Kidney (tissue), 14 donors: Measurements from ENCODE around the gene TSPAN15. TPM values are rescaled to one million over a fixed set of nuclear protein-coding genes. Genes with fewer than 3 reads are reported as not detected.

Experiments
- DNase-seq, 5 donors: peaks; one replicate each; pipeline ENCODE4 v3.0.0-alpha.2; 2013 to 2020
- FAIRE-seq: peaks from 2 replicates; lab custom pipeline; 2012; peaks lifted over from hg19 to GRCh38; lab: Jason Lieb, UNC
- H3K27ac ChIP-seq, 2 donors: one replicate each; pipeline ENCODE4 v1.7.0; 2013; ENCODE audit warnings: low read depth in 2 of 2, low read length in 2 of 2, inconsistent platforms in 1 of 2
- H3K27me3 ChIP-seq: one replicate; pipeline ENCODE4 v1.7.1; 2013; ENCODE audit warnings: low read length, inconsistent platforms; ENCODE audit not compliant: control insufficient read depth, insufficient read depth
- H3K36me3 ChIP-seq, 3 donors: one replicate each; pipeline versions ENCODE4 v1.7.0 to v1.7.1; 2013; ENCODE audit warnings: low read length in 3 of 3, control low read depth in 1 of 3, inconsistent platforms in 1 of 3; ENCODE audit not compliant: insufficient read depth in 3 of 3, control insufficient read depth in 2 of 3
- H3K4me1 ChIP-seq, 3 donors: one replicate each; pipeline versions ENCODE4 v1.7.0 to v1.7.1; 2013; ENCODE audit warnings: low read length in 3 of 3, inconsistent platforms in 1 of 3, low read depth in 1 of 3; ENCODE audit not compliant: control insufficient read depth in 2 of 3, insufficient read depth in 2 of 3
- H3K4me3 ChIP-seq, 3 donors: one replicate each; pipeline versions ENCODE4 v1.7.0 to v1.8.1; 2013; ENCODE audit warnings: low read length in 3 of 3, control low read depth in 1 of 3, inconsistent platforms in 1 of 3
- H3K9ac ChIP-seq, 3 donors: one replicate each; pipeline versions ENCODE4 v1.7.0 to v1.7.1; 2013; ENCODE audit warnings: low read length in 3 of 3, control low read depth in 1 of 3, inconsistent platforms in 1 of 3
- H3K9me3 ChIP-seq, 3 donors: one replicate each; pipeline versions ENCODE4 v1.7.0 to v1.7.1; 2013; ENCODE audit warnings: low read length in 3 of 3, control low read depth in 1 of 3, inconsistent platforms in 1 of 3; ENCODE audit not compliant: control insufficient read depth in 2 of 3, insufficient read depth in 1 of 3
- intact Hi-C: fragments of 100-400 bp; cut with DNase I; formaldehyde crosslinking; loops from one replicate; pipeline ENCODE4 v1.11.1; 2022
- polyA plus RNA-seq: library from polyadenylated mRNA; stranded (reverse); fragments of 350-450 nt; fragmentation: Illumina TruSeq; extraction: RNeasy Lipid Tissue Mini Kit (QIAGEN cat#74804); gene quantifications from one replicate; pipeline ENCODE4 v1.2.3, GENCODE V29; 2014; ENCODE audit warnings: low read depth, low replicate concordance; ENCODE audit not compliant: insufficient read depth
- total RNA-seq: library from RNA; stranded (reverse); fragmentation: NEBNext Ultra II Directional; extraction: Animal tissue kit (Norgen Biotek cat#: 25700); gene quantifications from one replicate; pipeline ENCODE4 v1.2.1, GENCODE V29; 2021
- TF ChIP-seq, protein P1 (sequence below): IDR thresholded peaks from 3 replicates; pipeline ENCODE4 v1.5.1; 2012; ENCODE audit warnings: mild to moderate bottlenecking, moderate library complexity, borderline replicate concordance; ENCODE audit not compliant: insufficient read depth; ENCODE audit errors: extremely low read depth
- donor health status: control.
- donor health status: control.
- donor health status: control.
- donor health status: control.
- donor health status: control.
- donor health status: DM: yes; HTN: yes; CAD: no.
- donor health status: Normal renal cell carcinoma (clear cell type).

The TSPAN15 gene
- total and polyA plus RNA-seq, 2 donors from 2014 or later, result 28.2 to 65.4 TPM

- Histone ChIP-seq H3K27ac (no peak overlapping the region), H3K9me3 (no peaks in the 10 kb centered on the region), H3K27me3 (no peaks in the 10 kb centered on the region), H3K36me3 (no peaks in the 10 kb centered on the region), H3K4me1 (peaks cover 0 to 11% (median 10%) of the 10 kb centered on the region in 3 donors), H3K9ac (no peak overlapping the region), H3K4me3 (no peak overlapping the region)
- TF ChIP-seq, protein P1, sequence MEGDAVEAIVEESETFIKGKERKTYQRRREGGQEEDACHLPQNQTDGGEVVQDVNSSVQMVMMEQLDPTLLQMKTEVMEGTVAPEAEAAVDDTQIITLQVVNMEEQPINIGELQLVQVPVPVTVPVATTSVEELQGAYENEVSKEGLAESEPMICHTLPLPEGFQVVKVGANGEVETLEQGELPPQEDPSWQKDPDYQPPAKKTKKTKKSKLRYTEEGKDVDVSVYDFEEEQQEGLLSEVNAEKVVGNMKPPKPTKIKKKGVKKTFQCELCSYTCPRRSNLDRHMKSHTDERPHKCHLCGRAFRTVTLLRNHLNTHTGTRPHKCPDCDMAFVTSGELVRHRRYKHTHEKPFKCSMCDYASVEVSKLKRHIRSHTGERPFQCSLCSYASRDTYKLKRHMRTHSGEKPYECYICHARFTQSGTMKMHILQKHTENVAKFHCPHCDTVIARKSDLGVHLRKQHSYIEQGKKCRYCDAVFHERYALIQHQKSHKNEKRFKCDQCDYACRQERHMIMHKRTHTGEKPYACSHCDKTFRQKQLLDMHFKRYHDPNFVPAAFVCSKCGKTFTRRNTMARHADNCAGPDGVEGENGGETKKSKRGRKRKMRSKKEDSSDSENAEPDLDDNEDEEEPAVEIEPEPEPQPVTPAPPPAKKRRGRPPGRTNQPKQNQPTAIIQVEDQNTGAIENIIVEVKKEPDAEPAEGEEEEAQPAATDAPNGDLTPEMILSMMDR, result no peak
- intact Hi-C loops, result no loop called here
- FAIRE-seq (no peak), DNase-seq (peak in 1 of 5 donors; percentile 16)
These were observed 11.3 kb upstream of the TSPAN15 start for GRCh38 chr10:69439813-69440506.

- intact Hi-C loops, result no loop called here
- no peak overlapping the region for H3K9ac ChIP-seq
- H3K27me3 ChIP-seq, result no peaks in the 10 kb centered on the region
- DNase-seq (no peak), FAIRE-seq (no peak)
- TF ChIP-seq, protein P1, result no peak
- no peaks in the 10 kb centered on the region for H3K9me3 ChIP-seq
- H3K4me1 ChIP-seq, result peaks cover 0 to 9% (median 7%) of the 10 kb centered on the region in 3 donors
- no peaks in the 10 kb centered on the region for H3K36me3 ChIP-seq
- H3K27ac ChIP-seq, result no peak overlapping the region
- no peak overlapping the region for H3K4me3 ChIP-seq
These were observed 7.9 kb upstream of the TSPAN15 start for GRCh38 chr10:69443354-69443753.

DNA sequence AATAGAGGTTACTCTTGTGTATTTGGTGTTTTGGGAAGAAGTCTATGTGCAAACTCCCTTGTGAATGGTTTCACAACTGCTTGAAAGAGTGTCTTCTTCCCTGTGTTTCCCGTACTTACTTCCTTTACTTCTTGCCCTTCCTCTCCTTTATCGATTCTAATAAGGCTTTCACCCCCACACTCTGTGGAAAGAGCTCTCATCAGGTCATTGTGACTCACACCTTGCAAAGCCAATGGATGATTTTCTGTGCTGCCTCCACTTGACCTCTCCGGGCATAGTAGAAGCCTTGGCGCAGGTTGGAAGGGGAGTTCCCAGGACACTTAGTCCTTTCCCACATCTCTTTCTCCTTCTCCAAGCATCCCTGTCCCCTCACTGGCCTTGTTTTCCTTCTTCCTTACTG lies 6.2 kb upstream of the TSPAN15 start:
- TF ChIP-seq, protein P1, result no peak
- H3K27ac ChIP-seq, result no peak overlapping the region
- H3K9me3 ChIP-seq, result no peaks in the 10 kb centered on the region
- DNase-seq, result no peak
- H3K36me3 ChIP-seq, result no peaks in the 10 kb centered on the region
- H3K27me3 ChIP-seq, result no peaks in the 10 kb centered on the region
- peaks cover 0 to 2% (median 0%) of the 10 kb centered on the region in 3 donors for H3K4me1 ChIP-seq
- H3K9ac ChIP-seq, result no peak overlapping the region
- intact Hi-C loops, result no loop called here
- no peak overlapping the region for H3K4me3 ChIP-seq
- FAIRE-seq, result no peak
